WTC11 (cell line): ENCODE data around the gene GID8. TPM values are rescaled to one million over a fixed set of nuclear protein-coding genes. Genes with fewer than 3 reads are reported as not detected.

Experiments used
- ATAC-seq: fragments of 200-7000 bp; cut with Tn5 transposase; 2 replicates; pipeline ENCODE4 v1.10.0; 2021; ENCODE audit warnings: mild to moderate bottlenecking, moderate library complexity
- CTCF ChIA-PET: fragments of 300-600 bp; sonication (Branson Sonifier 250); formaldehyde crosslinking; loops from one replicate; lab custom pipeline; 2021; ENCODE audit warnings: antibody characterized with exemption; lab: Charles Lee
- POLR2A ChIA-PET: fragments of 350-600 bp; sonication (Branson Sonifier 250); formaldehyde crosslinking; loops from one replicate; lab custom pipeline; 2021; ENCODE audit warnings: antibody characterized with exemption; lab: Charles Lee
- DNase-seq: peaks from one replicate; pipeline ENCODE4 v3.0.0; 2021; ENCODE audit warnings: low spot score
- H3K27ac Mint-ChIP-seq: 2 replicates; pipeline ENCODE4 v1.8.0; 2021; ENCODE audit warnings: mixed read lengths
- H3K27me3 Mint-ChIP-seq: 2 replicates; pipeline ENCODE4 v1.8.0; 2021; ENCODE audit warnings: low read depth, mild to moderate bottlenecking, moderate library complexity, mixed read lengths
- H3K36me3 Mint-ChIP-seq: 2 replicates; pipeline ENCODE4 v1.8.0; 2021; ENCODE audit warnings: mixed read lengths
- H3K4me1 Mint-ChIP-seq: 2 replicates; pipeline ENCODE4 v1.8.0; 2022; ENCODE audit warnings: mixed read lengths
- H3K4me3 Mint-ChIP-seq: 2 replicates; pipeline ENCODE4 v1.8.0; 2021; ENCODE audit warnings: mild to moderate bottlenecking, moderate library complexity, mixed read lengths
- H3K9me3 Mint-ChIP-seq: 2 replicates; pipeline ENCODE4 v1.8.0; 2021; ENCODE audit warnings: mixed read lengths
- CBFB ChIP-seq: sonication (generic); formaldehyde crosslinking; IDR thresholded peaks from 2 replicates; pipeline ENCODE4 v1.8.1; 2022; ENCODE audit warnings: mild to moderate bottlenecking, low read depth, missing genetic modification reagents
- GRHL2 ChIP-seq: fragments of 250-450 bp; sonication (Bioruptor Pico); IDR thresholded peaks from 2 replicates; pipeline ENCODE4 v1.8.0; 2022; ENCODE audit warnings: mild to moderate bottlenecking, moderate library complexity; ENCODE audit not compliant: insufficient replicate concordance, severe bottlenecking
- GTF2I ChIP-seq: fragments of 250-450 bp; sonication (Bioruptor Pico); conservative IDR thresholded peaks from 2 replicates; pipeline ENCODE4 v1.4.0; 2021; ENCODE audit warnings: mild to moderate bottlenecking
- NR1H2 ChIP-seq: sonication (generic); formaldehyde crosslinking; IDR thresholded peaks from 2 replicates; pipeline ENCODE4 v1.9.0; 2021; ENCODE audit warnings: mild to moderate bottlenecking, moderate library complexity, missing genetic modification reagents
- NR2C2 ChIP-seq: sonication (generic); formaldehyde crosslinking; IDR thresholded peaks from 2 replicates; pipeline ENCODE4 v1.8.0; 2022; ENCODE audit warnings: mild to moderate bottlenecking, missing genetic modification reagents
- PRRX2 ChIP-seq: fragments of 250-450 bp; sonication (Bioruptor Pico); IDR thresholded peaks from 2 replicates; pipeline ENCODE4 v1.8.0; 2021; ENCODE audit warnings: mild to moderate bottlenecking
- RORB ChIP-seq: fragments of 250-450 bp; sonication (Bioruptor Pico); IDR thresholded peaks from 2 replicates; pipeline ENCODE4 v1.9.0; 2021; ENCODE audit warnings: mild to moderate bottlenecking
- SOX15 ChIP-seq: fragments of 250-450 bp; sonication (Bioruptor Pico); IDR thresholded peaks from 2 replicates; pipeline ENCODE4 v1.9.0; 2021; ENCODE audit warnings: mild to moderate bottlenecking
- TEAD1 ChIP-seq: sonication (generic); formaldehyde crosslinking; IDR thresholded peaks from 2 replicates; pipeline ENCODE4 v1.8.0; 2022; ENCODE audit warnings: mild to moderate bottlenecking, missing genetic modification reagents
- ZBTB21 ChIP-seq: sonication (generic); formaldehyde crosslinking; IDR thresholded peaks from 2 replicates; pipeline ENCODE4 v1.8.1; 2023; ENCODE audit warnings: mild to moderate bottlenecking, missing genetic modification reagents, borderline replicate concordance
- ZNF232 ChIP-seq: sonication (generic); formaldehyde crosslinking; IDR thresholded peaks from 2 replicates; pipeline ENCODE4 v1.8.0; 2022; ENCODE audit warnings: mild to moderate bottlenecking, missing genetic modification reagents
- total RNA-seq: library from RNA; stranded (reverse); gene quantifications from 3 replicates; pipeline ENCODE4 v1.2.3, GENCODE V29; 2021
- TF ChIP-seq, protein P1 (sequence below): sonication (generic); formaldehyde crosslinking; IDR thresholded peaks from 2 replicates; pipeline ENCODE4 v1.8.1; 2022; ENCODE audit warnings: missing genetic modification reagents, borderline replicate concordance
- TF ChIP-seq, protein P2 (sequence below): sonication (generic); formaldehyde crosslinking; IDR thresholded peaks from 2 replicates; pipeline ENCODE4 v1.8.1; 2023; ENCODE audit warnings: mild to moderate bottlenecking, missing genetic modification reagents, moderate library complexity
- TF ChIP-seq, protein P3 (sequence below): fragments of 250-450 bp; sonication (Bioruptor Pico); IDR thresholded peaks from 2 replicates; pipeline ENCODE4 v1.8.0; 2021; ENCODE audit warnings: mild to moderate bottlenecking
- TF ChIP-seq, protein P4 (sequence below): sonication (generic); formaldehyde crosslinking; IDR thresholded peaks from 2 replicates; pipeline ENCODE4 v1.8.1; 2023; ENCODE audit warnings: mild to moderate bottlenecking, moderate library complexity, missing genetic modification reagents
- TF ChIP-seq, protein P5 (sequence below): sonication (generic); formaldehyde crosslinking; IDR thresholded peaks from 2 replicates; pipeline ENCODE4 v1.8.0; 2022; ENCODE audit warnings: mild to moderate bottlenecking, missing genetic modification reagents
- TF ChIP-seq, protein P6 (sequence below): fragments of 250-450 bp; sonication (Bioruptor Pico); IDR thresholded peaks from 2 replicates; pipeline ENCODE4 v2.1.2; 2022; ENCODE audit warnings: mild to moderate bottlenecking, moderate library complexity
- TF ChIP-seq, protein P7 (sequence below): sonication (generic); formaldehyde crosslinking; conservative IDR thresholded peaks from 2 replicates; pipeline ENCODE4 v1.8.1; 2022; ENCODE audit warnings: mild to moderate bottlenecking, missing genetic modification reagents
- TF ChIP-seq, protein P8 (sequence below): fragments of 250-450 bp; sonication (Bioruptor Pico); IDR thresholded peaks from 2 replicates; pipeline ENCODE4 v1.9.0; 2021; ENCODE audit warnings: moderate library complexity, mild to moderate bottlenecking, inconsistent platforms, borderline replicate concordance
- TF ChIP-seq, protein P9 (sequence below): sonication (generic); formaldehyde crosslinking; IDR thresholded peaks from 2 replicates; pipeline ENCODE4 v1.8.0; 2023; ENCODE audit warnings: missing genetic modification reagents
- TF ChIP-seq, protein P10 (sequence below): sonication (generic); formaldehyde crosslinking; IDR thresholded peaks from 2 replicates; pipeline ENCODE4 v1.8.0; 2023; ENCODE audit warnings: missing genetic modification reagents, mild to moderate bottlenecking, borderline replicate concordance

Gene GID8
- total RNA-seq, 1 experiment from 2014 or later: 70.2 TPM

DNA sequence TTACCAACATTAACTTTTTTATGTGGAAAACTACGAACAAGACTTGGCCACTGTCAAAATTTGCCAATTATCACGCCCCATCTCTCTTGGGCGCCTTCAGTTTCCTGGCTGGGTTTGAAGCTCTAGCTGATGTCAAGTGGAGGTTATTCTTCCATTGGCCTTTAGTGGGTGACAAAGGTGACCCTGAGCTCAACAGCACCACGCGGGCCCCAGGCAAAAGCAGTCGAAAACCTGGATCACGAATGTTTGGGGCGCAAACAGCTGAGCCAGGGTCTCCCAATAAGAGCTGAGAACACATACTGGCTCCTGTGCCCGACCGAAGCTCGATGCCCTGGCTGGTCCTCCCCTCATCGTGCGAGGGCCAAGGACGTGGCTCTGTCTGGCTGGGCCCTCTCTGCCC is 41.4 kb downstream of the GID8 start (continued):
- TF ChIP-seq, protein P1, sequence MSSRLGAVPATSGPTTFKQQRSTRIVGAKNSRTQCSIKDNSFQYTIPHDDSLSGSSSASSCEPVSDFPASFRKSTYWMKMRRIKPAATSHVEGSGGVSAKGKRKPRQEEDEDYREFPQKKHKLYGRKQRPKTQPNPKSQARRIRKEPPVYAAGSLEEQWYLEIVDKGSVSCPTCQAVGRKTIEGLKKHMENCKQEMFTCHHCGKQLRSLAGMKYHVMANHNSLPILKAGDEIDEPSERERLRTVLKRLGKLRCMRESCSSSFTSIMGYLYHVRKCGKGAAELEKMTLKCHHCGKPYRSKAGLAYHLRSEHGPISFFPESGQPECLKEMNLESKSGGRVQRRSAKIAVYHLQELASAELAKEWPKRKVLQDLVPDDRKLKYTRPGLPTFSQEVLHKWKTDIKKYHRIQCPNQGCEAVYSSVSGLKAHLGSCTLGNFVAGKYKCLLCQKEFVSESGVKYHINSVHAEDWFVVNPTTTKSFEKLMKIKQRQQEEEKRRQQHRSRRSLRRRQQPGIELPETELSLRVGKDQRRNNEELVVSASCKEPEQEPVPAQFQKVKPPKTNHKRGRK (CRISPR knock-in tag): no peak
- TF ChIP-seq TEAD1 (no peak), CBFB (CRISPR knock-in tag) (no peak), GTF2I (CRISPR knock-in tag) (no peak), SOX15 (CRISPR knock-in tag) (no peak), NR2C2 (no peak), ZBTB21 (CRISPR knock-in tag) (no peak), ZNF232 (CRISPR knock-in tag) (no peak), PRRX2 (CRISPR knock-in tag) (no peak)
- TF ChIP-seq, protein P2, sequence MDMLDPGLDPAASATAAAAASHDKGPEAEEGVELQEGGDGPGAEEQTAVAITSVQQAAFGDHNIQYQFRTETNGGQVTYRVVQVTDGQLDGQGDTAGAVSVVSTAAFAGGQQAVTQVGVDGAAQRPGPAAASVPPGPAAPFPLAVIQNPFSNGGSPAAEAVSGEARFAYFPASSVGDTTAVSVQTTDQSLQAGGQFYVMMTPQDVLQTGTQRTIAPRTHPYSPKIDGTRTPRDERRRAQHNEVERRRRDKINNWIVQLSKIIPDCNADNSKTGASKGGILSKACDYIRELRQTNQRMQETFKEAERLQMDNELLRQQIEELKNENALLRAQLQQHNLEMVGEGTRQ (CRISPR knock-in tag): no peak
- TF ChIP-seq, protein P3, sequence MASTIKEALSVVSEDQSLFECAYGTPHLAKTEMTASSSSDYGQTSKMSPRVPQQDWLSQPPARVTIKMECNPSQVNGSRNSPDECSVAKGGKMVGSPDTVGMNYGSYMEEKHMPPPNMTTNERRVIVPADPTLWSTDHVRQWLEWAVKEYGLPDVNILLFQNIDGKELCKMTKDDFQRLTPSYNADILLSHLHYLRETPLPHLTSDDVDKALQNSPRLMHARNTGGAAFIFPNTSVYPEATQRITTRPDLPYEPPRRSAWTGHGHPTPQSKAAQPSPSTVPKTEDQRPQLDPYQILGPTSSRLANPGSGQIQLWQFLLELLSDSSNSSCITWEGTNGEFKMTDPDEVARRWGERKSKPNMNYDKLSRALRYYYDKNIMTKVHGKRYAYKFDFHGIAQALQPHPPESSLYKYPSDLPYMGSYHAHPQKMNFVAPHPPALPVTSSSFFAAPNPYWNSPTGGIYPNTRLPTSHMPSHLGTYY: no peak
- TF ChIP-seq, protein P4, sequence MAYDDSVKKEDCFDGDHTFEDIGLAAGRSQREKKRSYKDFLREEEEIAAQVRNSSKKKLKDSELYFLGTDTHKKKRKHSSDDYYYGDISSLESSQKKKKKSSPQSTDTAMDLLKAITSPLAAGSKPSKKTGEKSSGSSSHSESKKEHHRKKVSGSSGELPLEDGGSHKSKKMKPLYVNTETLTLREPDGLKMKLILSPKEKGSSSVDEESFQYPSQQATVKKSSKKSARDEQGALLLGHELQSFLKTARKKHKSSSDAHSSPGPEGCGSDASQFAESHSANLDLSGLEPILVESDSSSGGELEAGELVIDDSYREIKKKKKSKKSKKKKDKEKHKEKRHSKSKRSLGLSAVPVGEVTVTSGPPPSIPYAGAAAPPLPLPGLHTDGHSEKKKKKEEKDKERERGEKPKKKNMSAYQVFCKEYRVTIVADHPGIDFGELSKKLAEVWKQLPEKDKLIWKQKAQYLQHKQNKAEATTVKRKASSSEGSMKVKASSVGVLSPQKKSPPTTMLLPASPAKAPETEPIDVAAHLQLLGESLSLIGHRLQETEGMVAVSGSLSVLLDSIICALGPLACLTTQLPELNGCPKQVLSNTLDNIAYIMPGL: no peak
- TF ChIP-seq, protein P5, sequence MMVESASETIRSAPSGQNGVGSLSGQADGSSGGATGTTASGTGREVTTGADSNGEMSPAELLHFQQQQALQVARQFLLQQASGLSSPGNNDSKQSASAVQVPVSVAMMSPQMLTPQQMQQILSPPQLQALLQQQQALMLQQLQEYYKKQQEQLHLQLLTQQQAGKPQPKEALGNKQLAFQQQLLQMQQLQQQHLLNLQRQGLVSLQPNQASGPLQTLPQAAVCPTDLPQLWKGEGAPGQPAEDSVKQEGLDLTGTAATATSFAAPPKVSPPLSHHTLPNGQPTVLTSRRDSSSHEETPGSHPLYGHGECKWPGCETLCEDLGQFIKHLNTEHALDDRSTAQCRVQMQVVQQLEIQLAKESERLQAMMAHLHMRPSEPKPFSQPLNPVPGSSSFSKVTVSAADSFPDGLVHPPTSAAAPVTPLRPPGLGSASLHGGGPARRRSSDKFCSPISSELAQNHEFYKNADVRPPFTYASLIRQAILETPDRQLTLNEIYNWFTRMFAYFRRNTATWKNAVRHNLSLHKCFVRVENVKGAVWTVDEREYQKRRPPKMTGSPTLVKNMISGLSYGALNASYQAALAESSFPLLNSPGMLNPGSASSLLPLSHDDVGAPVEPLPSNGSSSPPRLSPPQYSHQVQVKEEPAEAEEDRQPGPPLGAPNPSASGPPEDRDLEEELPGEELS (CRISPR knock-in tag): no peak
- TF ChIP-seq, protein P6, sequence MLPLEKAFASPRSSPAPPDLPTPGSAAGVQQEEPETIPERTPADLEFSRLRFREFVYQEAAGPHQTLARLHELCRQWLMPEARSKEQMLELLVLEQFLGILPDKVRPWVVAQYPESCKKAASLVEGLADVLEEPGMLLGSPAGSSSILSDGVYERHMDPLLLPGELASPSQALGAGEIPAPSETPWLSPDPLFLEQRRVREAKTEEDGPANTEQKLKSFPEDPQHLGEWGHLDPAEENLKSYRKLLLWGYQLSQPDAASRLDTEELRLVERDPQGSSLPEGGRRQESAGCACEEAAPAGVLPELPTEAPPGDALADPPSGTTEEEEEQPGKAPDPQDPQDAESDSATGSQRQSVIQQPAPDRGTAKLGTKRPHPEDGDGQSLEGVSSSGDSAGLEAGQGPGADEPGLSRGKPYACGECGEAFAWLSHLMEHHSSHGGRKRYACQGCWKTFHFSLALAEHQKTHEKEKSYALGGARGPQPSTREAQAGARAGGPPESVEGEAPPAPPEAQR (CRISPR knock-in tag): no peak

DNA sequence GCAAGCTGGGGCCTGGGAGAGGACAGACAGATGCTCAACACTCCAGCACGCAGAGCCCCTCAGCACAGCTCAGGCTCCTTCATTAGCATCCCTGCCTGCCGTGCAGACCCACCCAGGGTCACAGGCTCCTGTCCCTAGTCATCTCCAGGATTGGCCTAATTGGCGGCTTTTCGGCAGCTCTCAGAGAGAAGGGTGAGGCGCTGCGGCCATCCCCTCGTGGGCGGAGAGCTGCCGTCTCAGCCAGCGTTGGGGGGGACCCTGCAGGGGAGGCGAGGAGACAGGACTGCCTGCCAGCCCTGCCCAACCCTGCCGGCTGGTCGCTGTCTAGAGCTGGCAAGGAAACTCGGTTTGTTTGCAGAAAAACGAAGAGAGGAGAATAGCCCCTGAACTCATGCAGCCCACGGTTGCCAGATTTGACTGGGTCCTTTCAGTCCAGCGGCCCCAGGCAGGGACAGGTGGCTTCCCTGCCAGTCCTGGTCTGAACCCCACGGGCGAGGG is 42.0 kb downstream of the GID8 start:
- no peak overlapping the region for H3K27ac Mint-ChIP-seq
- POLR2A ChIA-PET: interaction anchor here (1.0 kb wide), 2 partner anchors 35 to 312 kb away, joined by 3 read pairs; no protein-coding TSS in a partner anchor
- TF ChIP-seq RORB (CRISPR knock-in tag): no peak
- TF ChIP-seq NR1H2 (CRISPR knock-in tag): no peak
- no peak for TF ChIP-seq GRHL2 (CRISPR knock-in tag)
- TF ChIP-seq, protein P7, sequence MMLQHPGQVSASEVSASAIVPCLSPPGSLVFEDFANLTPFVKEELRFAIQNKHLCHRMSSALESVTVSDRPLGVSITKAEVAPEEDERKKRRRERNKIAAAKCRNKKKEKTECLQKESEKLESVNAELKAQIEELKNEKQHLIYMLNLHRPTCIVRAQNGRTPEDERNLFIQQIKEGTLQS: no peak
- TF ChIP-seq, protein P8, sequence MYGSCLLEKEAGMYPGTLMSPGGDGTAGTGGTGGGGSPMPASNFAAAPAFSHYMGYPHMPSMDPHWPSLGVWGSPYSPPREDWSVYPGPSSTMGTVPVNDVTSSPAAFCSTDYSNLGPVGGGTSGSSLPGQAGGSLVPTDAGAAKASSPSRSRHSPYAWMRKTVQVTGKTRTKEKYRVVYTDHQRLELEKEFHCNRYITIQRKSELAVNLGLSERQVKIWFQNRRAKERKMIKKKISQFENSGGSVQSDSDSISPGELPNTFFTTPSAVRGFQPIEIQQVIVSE (CRISPR knock-in tag): no peak
- TF ChIP-seq, protein P9, sequence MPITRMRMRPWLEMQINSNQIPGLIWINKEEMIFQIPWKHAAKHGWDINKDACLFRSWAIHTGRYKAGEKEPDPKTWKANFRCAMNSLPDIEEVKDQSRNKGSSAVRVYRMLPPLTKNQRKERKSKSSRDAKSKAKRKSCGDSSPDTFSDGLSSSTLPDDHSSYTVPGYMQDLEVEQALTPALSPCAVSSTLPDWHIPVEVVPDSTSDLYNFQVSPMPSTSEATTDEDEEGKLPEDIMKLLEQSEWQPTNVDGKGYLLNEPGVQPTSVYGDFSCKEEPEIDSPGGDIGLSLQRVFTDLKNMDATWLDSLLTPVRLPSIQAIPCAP (CRISPR knock-in tag): no peak
- TF ChIP-seq, protein P10, sequence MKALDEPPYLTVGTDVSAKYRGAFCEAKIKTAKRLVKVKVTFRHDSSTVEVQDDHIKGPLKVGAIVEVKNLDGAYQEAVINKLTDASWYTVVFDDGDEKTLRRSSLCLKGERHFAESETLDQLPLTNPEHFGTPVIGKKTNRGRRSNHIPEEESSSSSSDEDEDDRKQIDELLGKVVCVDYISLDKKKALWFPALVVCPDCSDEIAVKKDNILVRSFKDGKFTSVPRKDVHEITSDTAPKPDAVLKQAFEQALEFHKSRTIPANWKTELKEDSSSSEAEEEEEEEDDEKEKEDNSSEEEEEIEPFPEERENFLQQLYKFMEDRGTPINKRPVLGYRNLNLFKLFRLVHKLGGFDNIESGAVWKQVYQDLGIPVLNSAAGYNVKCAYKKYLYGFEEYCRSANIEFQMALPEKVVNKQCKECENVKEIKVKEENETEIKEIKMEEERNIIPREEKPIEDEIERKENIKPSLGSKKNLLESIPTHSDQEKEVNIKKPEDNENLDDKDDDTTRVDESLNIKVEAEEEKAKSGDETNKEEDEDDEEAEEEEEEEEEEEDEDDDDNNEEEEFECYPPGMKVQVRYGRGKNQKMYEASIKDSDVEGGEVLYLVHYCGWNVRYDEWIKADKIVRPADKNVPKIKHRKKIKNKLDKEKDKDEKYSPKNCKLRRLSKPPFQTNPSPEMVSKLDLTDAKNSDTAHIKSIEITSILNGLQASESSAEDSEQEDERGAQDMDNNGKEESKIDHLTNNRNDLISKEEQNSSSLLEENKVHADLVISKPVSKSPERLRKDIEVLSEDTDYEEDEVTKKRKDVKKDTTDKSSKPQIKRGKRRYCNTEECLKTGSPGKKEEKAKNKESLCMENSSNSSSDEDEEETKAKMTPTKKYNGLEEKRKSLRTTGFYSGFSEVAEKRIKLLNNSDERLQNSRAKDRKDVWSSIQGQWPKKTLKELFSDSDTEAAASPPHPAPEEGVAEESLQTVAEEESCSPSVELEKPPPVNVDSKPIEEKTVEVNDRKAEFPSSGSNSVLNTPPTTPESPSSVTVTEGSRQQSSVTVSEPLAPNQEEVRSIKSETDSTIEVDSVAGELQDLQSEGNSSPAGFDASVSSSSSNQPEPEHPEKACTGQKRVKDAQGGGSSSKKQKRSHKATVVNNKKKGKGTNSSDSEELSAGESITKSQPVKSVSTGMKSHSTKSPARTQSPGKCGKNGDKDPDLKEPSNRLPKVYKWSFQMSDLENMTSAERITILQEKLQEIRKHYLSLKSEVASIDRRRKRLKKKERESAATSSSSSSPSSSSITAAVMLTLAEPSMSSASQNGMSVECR (CRISPR knock-in tag): no peak

More for the DNA sequence above, 42.0 kb downstream of the GID8 start:
- peaks cover 14% of the 10 kb centered on the region for H3K27me3 Mint-ChIP-seq
- H3K4me1 Mint-ChIP-seq: peaks cover 35% of the 10 kb centered on the region
- no peak overlapping the region for H3K4me3 Mint-ChIP-seq
- H3K9me3 Mint-ChIP-seq: no peaks in the 10 kb centered on the region
- no peak for DNase-seq
- peak; percentile 21 for ATAC-seq
- CTCF ChIA-PET: interaction anchor here (0.7 to 3.2 kb wide), 17 partner anchors 7 to 194 kb away, joined by 3 to 21 read pairs (median 6); partner anchors contain the start of genes BHLHE23 and GID8
- H3K36me3 Mint-ChIP-seq: no peaks in the 10 kb centered on the region
